Activated T-cell treated with anti-CD3 and anti-CD28 coated beads for 4 hours (primary cell): ENCODE measurements around the gene RABGEF1.
"Not testable (repeated sequence)": the region's sequence is repeated elsewhere in the genome, so short reads cannot be mapped to it uniquely, and the experiment has no call there.

Experiments
- DNase-seq: peaks from one replicate; pipeline ENCODE4 v3.0.0-alpha.2; 2020

The RABGEF1 gene

GRCh38 chr7:66766041-66766440, 25.5 kb downstream of the RABGEF1 start:
- no peak for DNase-seq

DNA sequence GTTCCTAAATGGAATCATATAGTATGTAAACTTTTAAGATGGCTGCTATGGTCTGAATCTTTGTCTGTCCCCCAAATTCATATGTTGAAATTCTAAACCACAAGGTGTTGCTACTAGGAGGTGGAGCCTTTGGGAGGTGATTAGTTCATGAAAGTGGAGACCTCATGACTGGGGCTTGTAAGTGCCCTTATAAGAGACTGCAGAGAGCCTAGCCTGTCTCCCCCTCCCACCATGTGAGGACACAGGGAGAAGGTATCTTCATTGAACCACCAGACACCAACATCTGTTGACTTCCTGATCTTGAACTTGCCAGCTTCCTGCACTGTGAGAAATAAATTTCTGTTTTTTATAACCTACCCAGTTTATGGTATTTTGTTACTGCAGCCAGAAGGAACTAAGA, 27.0 kb downstream of the RABGEF1 start:
- not testable (repeated sequence) for DNase-seq

- no peak for DNase-seq
Measured at GRCh38 chr7:66768865-66769832, 28.6 kb downstream of the RABGEF1 start.

DNA sequence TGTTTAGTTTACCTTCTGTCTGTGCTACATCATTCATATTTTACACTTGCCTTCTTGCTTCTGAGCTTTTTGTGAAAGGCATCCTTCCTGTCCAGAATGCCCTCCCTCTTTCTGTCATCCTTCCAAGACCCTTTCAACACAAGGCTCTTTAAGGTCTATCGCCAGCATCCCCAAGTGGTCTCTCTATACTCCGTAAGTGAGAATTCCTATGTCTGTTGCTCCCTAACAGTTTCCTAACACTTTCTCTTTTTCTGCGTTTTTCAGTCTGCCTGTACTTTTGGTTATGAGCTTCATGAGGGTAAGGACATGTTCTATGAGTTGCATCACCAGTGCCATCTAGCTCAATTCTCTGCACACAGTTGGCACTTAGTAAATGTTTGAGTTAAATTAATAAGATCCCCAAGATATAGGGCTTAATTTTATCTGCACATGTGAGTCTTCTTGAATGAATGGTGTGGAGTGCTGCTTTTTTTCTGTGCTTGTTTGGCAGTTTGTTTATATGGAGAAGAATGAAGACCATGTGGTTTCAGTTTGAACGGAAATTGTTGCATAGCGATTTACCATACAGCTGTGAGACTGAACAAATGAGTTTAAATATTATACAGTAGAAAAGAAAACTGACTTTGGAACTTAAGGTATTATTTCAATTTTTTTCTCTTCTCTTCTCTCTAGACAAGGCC, 29.4 kb downstream of the RABGEF1 start:
- DNase-seq, result no peak

- DNase-seq, result no peak
Measured at GRCh38 chr7:66771795-66772194, 31.3 kb downstream of the RABGEF1 start.

DNA sequence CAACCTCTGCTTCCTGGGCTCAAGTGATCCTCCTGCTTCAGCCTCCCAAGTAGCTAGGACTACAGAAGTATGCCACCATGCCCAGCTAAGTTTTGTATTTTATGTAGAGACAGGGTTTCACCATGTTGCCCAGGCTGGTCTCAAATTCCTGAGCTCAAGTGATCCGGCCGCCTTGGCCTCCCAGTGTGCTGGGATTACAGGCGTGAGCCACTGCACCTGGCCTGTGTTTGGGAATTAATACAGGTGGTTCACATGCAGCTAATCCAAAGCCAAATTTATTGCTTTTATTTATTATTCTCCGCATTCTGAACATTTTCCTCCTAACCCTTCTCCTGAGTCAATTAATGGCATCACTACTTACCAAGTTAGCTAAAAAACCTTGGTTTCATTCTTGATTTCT, 33.2 kb downstream of the RABGEF1 start:
- not testable (repeated sequence) for DNase-seq

DNA sequence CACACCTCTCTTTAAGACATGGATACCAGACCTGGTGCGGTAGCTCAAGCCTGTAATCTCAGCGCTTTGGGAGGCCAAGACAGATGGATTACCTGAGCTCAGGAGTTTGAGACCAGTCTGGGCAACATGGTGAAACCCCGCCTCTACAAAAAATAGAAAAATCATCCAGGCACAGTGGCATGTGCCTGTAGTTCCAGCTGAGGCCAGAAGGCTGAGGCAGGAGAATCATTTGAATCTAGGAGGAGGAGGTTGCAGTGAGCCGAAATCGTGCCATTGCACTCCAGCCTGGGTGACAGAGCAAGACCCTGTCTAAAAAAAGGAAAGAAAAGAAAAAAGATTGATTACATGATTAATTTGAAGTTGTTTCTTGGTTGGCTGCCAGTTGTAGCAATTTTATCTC, 35.9 kb downstream of the RABGEF1 start:
- DNase-seq, result not testable (repeated sequence)

GRCh38 chr7:66776800-66777442, 36.4 kb downstream of the RABGEF1 start:
- DNase-seq, result no peak

DNA sequence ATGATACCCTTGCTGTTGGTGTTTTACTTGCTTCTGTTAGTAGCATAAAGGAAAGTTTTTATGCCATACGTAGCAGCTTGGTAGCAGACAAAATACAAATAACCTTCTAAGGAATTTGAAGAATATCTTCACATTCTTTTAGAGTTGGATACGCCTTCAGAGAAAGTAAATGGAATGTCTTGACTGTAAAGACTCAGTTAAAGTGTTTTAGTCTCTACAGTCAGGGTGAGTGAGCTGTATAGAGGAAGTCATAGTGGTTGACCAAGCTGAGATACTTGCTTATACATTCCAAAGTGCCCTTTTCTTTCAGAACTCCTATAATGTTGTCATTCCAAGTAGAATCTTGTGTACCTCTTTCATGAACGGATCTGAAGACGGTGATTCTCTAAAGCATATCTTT, 37.7 kb downstream of the RABGEF1 start:
- no peak for DNase-seq

DNA sequence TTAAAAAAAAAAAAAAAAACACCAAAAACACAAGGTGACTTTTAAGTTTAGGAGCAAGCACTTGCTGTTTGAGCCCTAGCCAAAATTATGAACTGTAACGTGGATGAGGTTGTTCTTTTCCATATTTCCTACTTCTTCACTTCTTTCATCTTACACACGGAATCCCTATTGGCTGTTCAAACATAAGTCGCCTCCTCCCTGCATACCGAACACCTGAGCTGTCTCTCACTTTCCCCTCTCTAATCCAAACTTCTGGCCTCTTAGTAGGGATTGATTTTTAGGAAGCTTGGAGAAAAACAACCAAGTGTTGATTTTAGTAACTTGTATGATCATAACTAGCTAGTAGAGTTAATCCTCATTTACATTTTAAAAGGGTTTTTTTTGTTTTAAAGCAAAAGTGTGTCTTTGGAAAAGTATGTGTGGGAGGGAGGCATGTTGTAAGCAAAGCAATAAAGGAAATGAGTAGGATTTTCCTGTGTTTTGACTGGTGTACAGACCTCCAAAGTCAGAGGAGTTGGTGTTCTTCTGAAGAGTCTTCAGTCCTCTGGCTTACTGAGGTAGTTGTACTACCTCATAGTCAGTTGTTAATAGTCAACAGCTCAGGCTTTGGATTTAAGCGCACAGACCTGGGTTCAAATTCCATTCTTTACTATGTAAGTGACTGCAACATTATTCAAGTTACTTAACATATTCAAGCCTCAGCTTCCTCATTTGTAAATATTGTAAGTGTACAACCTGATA, 39.3 kb downstream of the RABGEF1 start:
- DNase-seq, result no peak

GRCh38 chr7:66781408-66782090, 41.0 kb downstream of the RABGEF1 start:
- no peak for DNase-seq

- DNase-seq, result not testable (repeated sequence)
Measured at GRCh38 chr7:66782875-66783274, 42.3 kb downstream of the RABGEF1 start.

GRCh38 chr7:66783887-66784595, 43.5 kb downstream of the RABGEF1 start:
- DNase-seq, result not testable (repeated sequence)

GRCh38 chr7:66790196-66790595, 49.7 kb downstream of the RABGEF1 start:
- no peak for DNase-seq

DNA sequence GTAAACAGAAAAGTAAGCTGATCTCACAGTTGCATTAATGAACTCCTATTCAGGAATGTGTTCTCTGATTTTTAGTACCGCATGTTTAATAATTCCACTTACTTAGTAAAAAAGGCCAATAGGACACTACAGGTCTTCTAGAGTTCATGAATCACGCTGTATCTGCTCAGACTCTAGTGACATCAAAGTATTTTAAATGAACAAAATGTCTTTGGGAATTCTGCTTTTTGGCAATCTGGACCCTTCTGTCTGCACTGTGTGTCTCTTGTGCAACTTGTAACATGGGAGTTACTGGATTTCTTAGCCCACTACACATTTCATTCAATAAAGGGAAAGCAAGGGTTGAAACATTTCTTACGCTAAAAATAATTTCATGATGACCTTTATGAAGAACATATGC, 50.2 kb downstream of the RABGEF1 start:
- no peak for DNase-seq

- no peak for DNase-seq
Measured at GRCh38 chr7:66800591-66800990, 60.1 kb downstream of the RABGEF1 start.

DNA sequence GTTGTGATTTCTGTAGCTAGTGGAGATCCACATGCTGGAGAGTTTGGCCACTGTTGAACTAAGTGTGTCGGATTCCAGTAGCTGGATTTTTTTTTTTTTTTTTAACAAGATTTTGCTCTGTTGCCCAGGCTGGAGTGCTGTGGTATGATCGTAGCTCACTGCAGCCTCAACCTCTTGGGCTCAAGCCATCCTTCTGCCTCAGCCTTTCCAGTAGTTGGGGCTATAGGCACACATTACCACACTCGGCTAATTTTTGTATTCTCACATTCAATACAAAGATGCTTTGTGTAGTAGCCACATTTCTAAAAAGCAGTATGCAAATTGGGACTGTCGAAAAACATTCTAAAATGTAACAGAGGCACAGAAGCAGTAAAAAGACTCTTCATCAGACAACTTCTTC, 63.5 kb downstream of the RABGEF1 start:
- no peak for DNase-seq

- DNase-seq, result no peak
Measured at GRCh38 chr7:66807736-66808135, 67.2 kb downstream of the RABGEF1 start.

- no peak for DNase-seq
Measured at GRCh38 chr7:66810716-66811115, 70.2 kb downstream of the RABGEF1 start.

GRCh38 chr7:66815186-66815875, 74.8 kb downstream of the RABGEF1 start:
- not testable (repeated sequence) for DNase-seq

DNA sequence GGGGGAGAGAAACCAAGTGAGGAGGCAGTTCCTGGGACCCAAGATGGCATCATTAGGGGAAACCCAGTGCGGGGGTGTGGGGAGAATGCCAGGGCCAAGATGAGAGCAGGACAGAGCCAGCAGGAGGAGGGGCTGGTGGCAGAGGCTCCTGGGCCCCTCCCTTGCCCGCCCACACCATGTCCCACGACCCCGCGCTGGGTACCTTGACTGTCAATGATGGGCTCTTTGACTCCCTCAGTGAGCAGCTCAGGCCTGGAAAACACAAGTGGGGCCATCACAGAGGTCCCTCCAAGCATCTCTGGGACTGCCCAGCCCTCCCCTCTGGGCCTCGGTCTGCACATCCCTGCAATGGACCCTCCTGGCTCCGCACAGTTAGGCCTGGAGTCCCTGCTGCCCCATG, 75.4 kb downstream of the RABGEF1 start:
- no peak for DNase-seq
